Breast epithelium (tissue), 4 donors: ENCODE measurements around the gene FRY. TPM values are rescaled to one million over a fixed set of nuclear protein-coding genes. Genes with fewer than 3 reads are reported as not detected.

Experiments
- DNase-seq, 2 donors: peaks; one replicate each; pipeline ENCODE4 v3.0.0-alpha.2; 2019; ENCODE audit warnings: low spot score in 2 of 2
- H3K27ac ChIP-seq, 2 donors: fragments of 200-600 bp; sonication (generic) in 1 of 2; one replicate each; pipeline ENCODE4 v1.5.1; 2016 to 2019; ENCODE audit warnings: mild to moderate bottlenecking in 1 of 2
- H3K27me3 ChIP-seq, 2 donors: fragments of 200-600 bp; sonication (generic) in 1 of 2; one replicate each; pipeline versions ENCODE4 v1.5.1 to v1.6.0; 2017 to 2019; ENCODE audit warnings: control low read depth in 1 of 2, mild to moderate bottlenecking in 1 of 2
- H3K36me3 ChIP-seq: fragments of 200-600 bp; one replicate; pipeline ENCODE4 v1.5.1; 2019
- H3K4me1 ChIP-seq, 2 donors: fragments of 200-600 bp; sonication (generic); one replicate each; pipeline ENCODE4 v1.5.1; 2016 to 2019; ENCODE audit warnings: control low read depth in 1 of 2
- H3K4me3 ChIP-seq, 3 donors: fragments of 200-600 bp; sonication (generic); 1 replicate in 2 of 3; 2 replicates in 1 of 3; pipeline ENCODE4 v1.5.1; 2016 to 2019; ENCODE audit warnings: mild to moderate bottlenecking in 3 of 3, moderate library complexity in 2 of 3
- H3K9me3 ChIP-seq, 2 donors: fragments of 200-600 bp; sonication (generic) in 1 of 2; one replicate each; pipeline ENCODE4 v1.5.1; 2016 to 2019; ENCODE audit warnings: control low read depth in 1 of 2
- POLR2A ChIP-seq: fragments of 450-650 bp; IDR thresholded peaks from one replicate; pipeline ENCODE4 v1.6.1; 2016; ENCODE audit warnings: antibody characterized with exemption, mild to moderate bottlenecking, moderate library complexity
- POLR2AphosphoS5 ChIP-seq, 3 donors: sonication (generic); formaldehyde crosslinking; IDR thresholded peaks; one replicate each; pipeline ENCODE4 v1.6.1; 2017; ENCODE audit warnings: antibody characterized with exemption in 3 of 3
- intact Hi-C: fragments of 100-400 bp; cut with DNase I; formaldehyde crosslinking; loops from one replicate; pipeline ENCODE4 v1.15.1; 2023; ENCODE audit warnings: low total_unique reads
- total RNA-seq, 3 donors: library from RNA; depleted of rRNA; stranded (reverse); fragments of >200 nt; gene quantifications; one replicate each; pipeline ENCODE4 v1.1.0, GENCODE V29; 2016
- TF ChIP-seq, protein P1 (sequence below), 3 donors: fragments of 450-650 bp; IDR thresholded peaks; one replicate each; pipeline ENCODE4 v1.5.1; 2016 to 2017; ENCODE audit warnings: antibody characterized with exemption in 3 of 3, mild to moderate bottlenecking in 3 of 3, moderate library complexity in 3 of 3

Gene FRY
- total RNA-seq, 3 donors from 2014 or later: 41.0 to 52.8 (median 46.4) TPM

DNA sequence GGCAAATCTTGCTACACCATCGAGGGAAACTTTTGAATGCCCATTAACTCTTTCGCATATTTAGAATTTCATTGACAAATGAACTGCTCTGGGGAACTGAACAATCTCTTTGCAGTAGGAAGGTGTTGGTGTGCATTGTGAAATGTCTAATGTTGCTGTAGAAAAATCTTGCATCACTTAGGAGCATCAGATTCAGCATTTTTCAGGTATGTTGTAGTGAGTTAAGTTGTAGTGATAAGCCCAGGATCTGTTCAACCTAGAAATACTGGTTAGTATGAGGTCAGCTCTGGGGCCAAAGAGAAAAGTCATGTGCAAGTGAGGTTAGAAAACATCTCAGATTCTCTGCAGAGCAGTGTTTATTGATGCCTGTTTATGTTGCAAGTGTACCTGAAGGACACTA lies 4.1 kb downstream of the FRY start:
- TF ChIP-seq POLR2AphosphoS5 (IDR thresholded peaks at IDR 0.05) (no peak), POLR2A (no peak)
- TF ChIP-seq, protein P1, sequence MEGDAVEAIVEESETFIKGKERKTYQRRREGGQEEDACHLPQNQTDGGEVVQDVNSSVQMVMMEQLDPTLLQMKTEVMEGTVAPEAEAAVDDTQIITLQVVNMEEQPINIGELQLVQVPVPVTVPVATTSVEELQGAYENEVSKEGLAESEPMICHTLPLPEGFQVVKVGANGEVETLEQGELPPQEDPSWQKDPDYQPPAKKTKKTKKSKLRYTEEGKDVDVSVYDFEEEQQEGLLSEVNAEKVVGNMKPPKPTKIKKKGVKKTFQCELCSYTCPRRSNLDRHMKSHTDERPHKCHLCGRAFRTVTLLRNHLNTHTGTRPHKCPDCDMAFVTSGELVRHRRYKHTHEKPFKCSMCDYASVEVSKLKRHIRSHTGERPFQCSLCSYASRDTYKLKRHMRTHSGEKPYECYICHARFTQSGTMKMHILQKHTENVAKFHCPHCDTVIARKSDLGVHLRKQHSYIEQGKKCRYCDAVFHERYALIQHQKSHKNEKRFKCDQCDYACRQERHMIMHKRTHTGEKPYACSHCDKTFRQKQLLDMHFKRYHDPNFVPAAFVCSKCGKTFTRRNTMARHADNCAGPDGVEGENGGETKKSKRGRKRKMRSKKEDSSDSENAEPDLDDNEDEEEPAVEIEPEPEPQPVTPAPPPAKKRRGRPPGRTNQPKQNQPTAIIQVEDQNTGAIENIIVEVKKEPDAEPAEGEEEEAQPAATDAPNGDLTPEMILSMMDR (IDR thresholded peaks at IDR 0.05): no peak

DNA sequence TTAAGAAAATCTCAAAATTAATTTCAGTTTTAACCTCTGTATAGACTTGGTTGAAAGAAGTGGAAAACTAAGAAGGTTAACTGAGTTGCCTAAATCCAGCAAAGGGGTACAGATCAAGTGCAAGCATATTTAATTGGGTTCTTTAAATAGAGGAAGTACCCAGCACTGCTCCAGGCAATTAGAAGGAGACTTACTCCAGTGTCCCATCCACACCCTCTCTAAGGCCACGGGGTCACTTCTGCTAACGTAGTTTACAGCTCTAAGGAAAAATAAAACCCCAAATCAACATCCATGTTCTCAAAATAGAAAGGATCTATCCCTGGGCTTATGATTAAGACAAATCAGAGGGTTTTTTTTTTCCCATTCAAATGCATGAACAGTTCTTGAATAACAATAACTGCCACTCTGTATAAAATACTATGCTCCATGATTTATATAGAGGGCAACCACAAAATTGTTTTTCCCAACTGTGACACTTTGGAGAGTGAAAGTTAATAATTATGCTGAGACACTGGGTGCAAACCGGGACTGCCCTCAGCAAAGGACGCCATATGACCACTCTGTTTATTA lies 4.6 kb downstream of the FRY start:
- Histone ChIP-seq H3K4me3 (no peak overlapping the region), H3K4me1 (no peaks in the 10 kb centered on the region), H3K9me3 (no peaks in the 10 kb centered on the region), H3K27ac (no peak overlapping the region), H3K27me3 (no peaks in the 10 kb centered on the region), H3K36me3 (no peaks in the 10 kb centered on the region)
- DNase-seq: no peak
- intact Hi-C loops: no loop called here
- TF ChIP-seq POLR2AphosphoS5 (IDR thresholded peaks at IDR 0.05) (no peak), POLR2A (no peak)
- TF ChIP-seq, protein P1 (IDR thresholded peaks at IDR 0.05): no peak

More for the DNA sequence above, 4.1 kb downstream of the FRY start:
- H3K4me1 ChIP-seq: no peaks in the 10 kb centered on the region
- H3K36me3 ChIP-seq: no peaks in the 10 kb centered on the region
- no peaks in the 10 kb centered on the region for H3K9me3 ChIP-seq
- no peak overlapping the region for H3K4me3 ChIP-seq
- intact Hi-C loops: no loop called here
- H3K27ac ChIP-seq: no peak overlapping the region
- DNase-seq: no peak
- H3K27me3 ChIP-seq: no peaks in the 10 kb centered on the region

DNA sequence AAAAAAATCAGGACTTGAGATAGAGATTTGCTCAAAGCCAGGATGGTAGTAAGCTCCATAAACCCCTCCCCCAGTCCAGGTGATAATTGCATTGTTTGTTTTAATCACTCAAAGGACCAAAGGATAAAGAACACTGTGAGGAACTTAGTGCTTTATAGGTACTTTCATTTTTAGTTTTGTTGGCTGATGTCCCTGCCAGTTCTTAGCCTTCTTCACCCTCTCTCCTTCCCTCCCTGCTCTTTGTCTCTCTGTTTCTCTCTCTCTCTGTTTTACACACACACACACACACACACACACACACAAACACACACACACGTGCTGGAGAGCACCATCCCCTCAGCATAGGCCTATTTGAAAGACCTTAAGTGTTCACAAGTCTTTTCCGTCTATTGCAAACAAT lies 5.2 kb downstream of the FRY start:
- H3K4me3 ChIP-seq: no peak overlapping the region
- no peak for DNase-seq
- intact Hi-C loops: no loop called here
- H3K36me3 ChIP-seq: no peaks in the 10 kb centered on the region
- TF ChIP-seq POLR2AphosphoS5 (IDR thresholded peaks at IDR 0.05) (no peak), POLR2A (no peak)
- TF ChIP-seq, protein P1 (IDR thresholded peaks at IDR 0.05): no peak
- no peaks in the 10 kb centered on the region for H3K27me3 ChIP-seq
- no peaks in the 10 kb centered on the region for H3K4me1 ChIP-seq
- H3K9me3 ChIP-seq: no peaks in the 10 kb centered on the region
- peak overlapping the region in 1 of 2 donors; percentile 2 for H3K27ac ChIP-seq

DNA sequence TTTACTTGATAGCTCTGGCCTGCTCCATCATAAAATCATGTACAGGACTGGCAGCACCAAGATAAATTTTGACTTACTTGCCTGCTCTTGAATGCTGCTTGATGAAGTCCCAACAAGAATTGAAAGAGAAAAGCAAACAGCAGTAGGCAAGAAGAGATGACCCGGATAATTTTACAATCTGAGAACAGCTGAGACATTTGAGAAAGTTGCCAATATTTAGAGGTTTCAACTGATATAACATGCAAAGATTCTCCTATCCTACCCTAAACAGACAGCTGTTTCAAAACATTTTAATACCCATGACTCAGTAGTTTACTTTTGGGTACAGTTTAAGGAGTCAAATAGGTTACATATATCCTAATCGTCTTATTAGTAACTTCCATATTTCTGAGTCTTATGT lies 5.9 kb downstream of the FRY start:
- Histone ChIP-seq H3K27me3 (no peaks in the 10 kb centered on the region), H3K36me3 (no peaks in the 10 kb centered on the region), H3K4me3 (no peak overlapping the region), H3K9me3 (no peaks in the 10 kb centered on the region), H3K4me1 (no peaks in the 10 kb centered on the region), H3K27ac (no peak overlapping the region)
- TF ChIP-seq POLR2AphosphoS5 (IDR thresholded peaks at IDR 0.05) (no peak), POLR2A (no peak)
- TF ChIP-seq, protein P1 (IDR thresholded peaks at IDR 0.05): no peak
- intact Hi-C loops: no loop called here
- no peak for DNase-seq

DNA sequence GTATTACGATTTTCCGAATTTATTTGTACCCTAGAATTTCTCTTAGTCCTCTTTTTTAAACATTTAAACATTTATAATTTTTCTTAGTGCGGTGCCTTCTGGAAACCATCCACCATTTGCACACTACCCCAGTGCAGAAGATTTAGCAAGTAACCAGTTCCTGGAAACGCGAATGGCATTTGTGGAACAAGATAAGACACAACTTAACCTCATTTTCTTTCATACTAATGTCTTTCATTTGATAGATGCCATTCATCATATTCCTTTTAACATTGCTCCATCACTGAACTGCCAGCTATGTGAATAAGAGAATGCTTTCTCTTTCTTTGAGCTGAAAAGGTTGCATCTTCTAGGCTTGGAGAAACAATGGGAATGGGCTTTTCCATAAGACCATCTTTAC lies 6.8 kb downstream of the FRY start:
- H3K36me3 ChIP-seq: no peaks in the 10 kb centered on the region
- TF ChIP-seq, protein P1 (IDR thresholded peaks at IDR 0.05): no peak
- no peak for TF ChIP-seq POLR2A
- TF ChIP-seq POLR2AphosphoS5 (IDR thresholded peaks at IDR 0.05): no peak
- H3K27me3 ChIP-seq: no peaks in the 10 kb centered on the region
- no peak overlapping the region for H3K27ac ChIP-seq
- H3K9me3 ChIP-seq: no peaks in the 10 kb centered on the region
- no peak overlapping the region for H3K4me3 ChIP-seq
- H3K4me1 ChIP-seq: no peaks in the 10 kb centered on the region
- DNase-seq: no peak
- intact Hi-C loops: no loop called here
